HG03521 (cell line): ENCODE data around the gene PAGR1.
"Not testable (repeated sequence)": the region's sequence is repeated elsewhere in the genome, so short reads cannot be mapped to it uniquely, and the experiment has no call there.

Experiments used
- ATAC-seq: cut with Tn5 transposase; IDR thresholded peaks from one replicate; pipeline ENCODE4 v1.9.1; 2021; ENCODE audit warnings: mild to moderate bottlenecking, moderate library complexity; ENCODE audit not compliant: unreplicated experiment

Gene PAGR1

DNA sequence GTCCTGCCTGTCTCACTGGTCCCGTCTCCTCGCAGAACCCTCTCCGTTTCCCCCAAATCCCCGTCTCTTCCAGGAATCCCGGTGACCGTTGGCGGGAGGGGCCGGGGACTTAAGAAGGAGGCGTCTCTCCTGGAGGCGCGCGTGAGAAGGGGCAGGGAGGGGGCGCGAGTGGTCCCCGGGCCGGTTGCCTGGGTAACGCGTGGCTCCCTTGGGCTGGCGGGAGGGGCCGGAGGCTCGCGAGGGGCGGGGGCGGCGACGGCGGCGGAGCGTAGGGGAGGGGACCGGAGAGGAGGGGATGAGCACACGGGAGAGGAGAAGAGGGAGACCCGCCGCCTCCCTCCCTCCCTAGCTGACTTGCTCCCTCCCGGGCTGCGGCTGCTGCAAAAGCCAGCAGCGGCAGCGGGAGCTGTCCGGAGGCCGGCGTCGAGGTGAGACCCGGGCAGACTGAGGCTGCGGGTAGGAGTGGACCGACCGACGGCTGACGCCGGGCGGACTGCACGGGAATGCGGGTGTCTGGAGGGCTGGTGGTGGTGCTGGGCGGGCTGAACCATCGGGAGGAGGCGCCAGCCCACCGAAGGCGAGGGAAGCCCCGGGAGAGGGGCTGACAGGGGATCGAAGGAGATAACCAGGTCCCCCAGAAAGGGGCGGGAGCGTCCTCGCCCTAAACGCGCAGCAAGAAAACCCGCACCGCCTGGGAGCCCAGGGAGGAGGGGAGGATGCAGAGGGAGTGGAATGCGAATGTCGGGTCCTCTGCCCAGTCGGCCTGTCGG lies 3.9 kb upstream of the PAGR1 start, which contains the start of gene PRRT2:
TSS of gene PRRT2 (plus strand) at position 298 of the 770 bp plus-strand sequence. CDS start 862 bp downstream, outside the sequence.
- ATAC-seq, result no peak

DNA sequence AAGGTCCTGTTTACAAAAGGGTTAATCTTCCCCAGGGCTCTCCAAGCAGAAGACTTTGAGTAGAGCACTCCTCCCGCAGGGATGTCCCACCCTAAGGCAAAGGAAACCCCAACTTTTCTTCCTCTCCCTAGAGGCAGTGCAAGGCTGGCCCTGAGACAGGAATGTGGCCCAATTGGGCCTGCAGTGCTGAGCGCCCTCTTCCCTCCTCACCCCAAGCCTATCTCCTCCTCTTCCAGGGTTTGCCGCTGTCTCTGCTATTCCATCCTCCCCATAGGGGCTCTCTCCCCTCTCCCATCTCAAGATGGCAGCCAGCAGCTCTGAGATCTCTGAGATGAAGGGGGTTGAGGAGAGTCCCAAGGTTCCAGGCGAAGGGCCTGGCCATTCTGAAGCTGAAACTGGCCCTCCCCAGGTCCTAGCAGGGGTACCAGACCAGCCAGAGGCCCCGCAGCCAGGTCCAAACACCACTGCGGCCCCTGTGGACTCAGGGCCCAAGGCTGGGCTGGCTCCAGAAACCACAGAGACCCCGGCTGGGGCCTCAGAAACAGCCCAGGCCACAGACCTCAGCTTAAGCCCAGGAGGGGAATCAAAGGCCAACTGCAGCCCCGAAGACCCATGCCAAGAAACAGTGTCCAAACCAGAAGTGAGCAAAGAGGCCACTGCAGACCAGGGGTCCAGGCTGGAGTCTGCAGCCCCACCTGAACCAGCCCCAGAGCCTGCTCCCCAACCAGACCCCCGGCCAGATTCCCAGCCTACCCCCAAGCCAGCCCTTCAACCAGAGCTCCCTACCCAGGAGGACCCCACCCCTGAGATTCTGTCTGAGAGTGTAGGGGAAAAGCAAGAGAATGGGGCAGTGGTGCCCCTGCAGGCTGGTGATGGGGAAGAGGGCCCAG lies 3.0 kb upstream of the PAGR1 start:
- ATAC-seq, result no peak

DNA sequence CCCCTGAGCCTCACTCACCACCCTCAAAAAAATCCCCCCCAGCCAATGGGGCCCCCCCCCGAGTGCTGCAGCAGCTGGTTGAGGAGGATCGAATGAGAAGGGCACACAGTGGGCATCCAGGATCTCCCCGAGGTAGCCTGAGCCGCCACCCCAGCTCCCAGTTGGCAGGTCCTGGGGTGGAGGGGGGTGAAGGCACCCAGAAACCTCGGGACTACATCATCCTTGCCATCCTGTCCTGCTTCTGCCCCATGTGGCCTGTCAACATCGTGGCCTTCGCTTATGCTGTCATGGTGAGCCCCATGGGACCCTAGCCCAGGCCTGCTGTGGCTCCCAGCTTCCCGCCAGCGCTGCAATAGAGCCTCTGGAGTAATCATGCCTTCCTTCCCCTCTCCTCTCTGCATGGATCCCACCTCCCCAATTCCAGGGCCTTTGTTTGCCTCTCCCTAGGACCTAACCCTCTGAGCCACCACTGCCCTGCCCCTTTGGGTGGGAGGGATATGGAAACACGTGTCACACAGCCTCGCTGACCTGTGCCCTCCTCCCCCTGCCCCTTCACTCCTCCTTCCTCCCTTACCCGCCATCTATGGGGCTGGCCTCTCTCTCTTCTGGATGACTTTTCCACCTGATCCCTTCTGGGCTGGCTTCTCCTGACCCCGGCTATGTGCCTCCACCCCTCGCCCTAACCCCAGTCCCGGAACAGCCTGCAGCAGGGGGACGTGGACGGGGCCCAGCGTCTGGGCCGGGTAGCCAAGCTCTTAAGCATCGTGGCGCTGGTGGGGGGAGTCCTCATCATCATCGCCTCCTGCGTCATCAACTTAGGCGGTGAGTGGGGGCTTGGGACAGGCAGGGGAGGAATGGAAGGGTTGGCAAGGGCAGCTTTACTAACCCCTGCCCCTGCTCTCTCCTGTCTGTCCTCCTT lies 2.0 kb upstream of the PAGR1 start:
- ATAC-seq, result no peak

DNA sequence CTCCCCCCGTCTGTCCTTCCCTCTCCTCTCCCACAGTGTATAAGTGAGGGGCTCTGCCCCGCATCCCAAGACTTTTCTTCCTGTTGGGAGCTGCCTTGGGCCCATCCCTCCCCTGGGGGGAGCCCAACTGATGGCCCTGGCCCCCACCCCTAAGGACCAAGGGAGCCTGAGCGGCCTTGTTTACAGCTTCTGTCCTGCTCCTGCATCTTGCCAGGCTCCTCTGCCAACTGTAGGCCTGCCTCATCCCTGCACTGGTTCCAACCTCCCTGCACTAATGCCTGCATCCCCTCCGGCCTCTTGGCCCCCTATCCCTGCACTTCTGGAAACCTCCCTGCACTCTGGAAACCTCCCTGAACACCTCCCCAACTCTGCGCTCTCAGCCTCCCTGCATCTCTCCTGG lies 1.4 kb upstream of the PAGR1 start:
- ATAC-seq, result no peak

DNA sequence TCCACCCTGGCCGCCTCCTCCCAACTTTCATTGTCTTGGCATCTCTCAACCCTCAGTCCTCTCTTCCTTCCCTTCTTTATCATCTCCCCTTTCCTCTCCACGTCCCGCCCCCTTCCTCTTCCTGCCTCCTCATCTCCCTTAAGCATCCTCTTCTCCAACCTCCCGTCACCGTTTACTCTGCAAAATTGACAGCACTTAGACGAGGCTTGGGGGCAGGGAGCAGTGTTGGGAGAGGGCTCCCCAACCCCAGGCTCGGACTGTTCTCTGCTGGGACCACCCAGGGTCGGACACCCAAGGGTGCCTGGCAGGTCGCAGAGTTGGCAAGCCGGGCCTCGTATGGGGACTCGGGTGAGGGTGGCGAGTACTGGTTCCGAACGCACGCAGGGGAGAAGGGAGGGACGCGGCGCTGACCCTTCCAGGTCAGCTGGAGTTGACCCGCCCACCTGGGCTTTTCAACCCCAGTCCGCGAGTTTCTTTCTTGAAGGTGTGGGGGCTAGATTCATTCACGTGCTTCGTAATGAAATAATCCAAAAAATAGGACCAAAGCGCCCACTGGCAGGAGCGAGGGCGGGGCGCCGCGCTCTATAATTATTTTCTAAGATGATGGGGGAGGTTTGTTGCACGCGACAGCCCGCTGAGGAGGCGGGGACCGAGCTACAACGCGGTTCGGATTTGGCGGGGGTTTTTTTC lies 775 bp upstream of the PAGR1 start:
- no peak for ATAC-seq

DNA sequence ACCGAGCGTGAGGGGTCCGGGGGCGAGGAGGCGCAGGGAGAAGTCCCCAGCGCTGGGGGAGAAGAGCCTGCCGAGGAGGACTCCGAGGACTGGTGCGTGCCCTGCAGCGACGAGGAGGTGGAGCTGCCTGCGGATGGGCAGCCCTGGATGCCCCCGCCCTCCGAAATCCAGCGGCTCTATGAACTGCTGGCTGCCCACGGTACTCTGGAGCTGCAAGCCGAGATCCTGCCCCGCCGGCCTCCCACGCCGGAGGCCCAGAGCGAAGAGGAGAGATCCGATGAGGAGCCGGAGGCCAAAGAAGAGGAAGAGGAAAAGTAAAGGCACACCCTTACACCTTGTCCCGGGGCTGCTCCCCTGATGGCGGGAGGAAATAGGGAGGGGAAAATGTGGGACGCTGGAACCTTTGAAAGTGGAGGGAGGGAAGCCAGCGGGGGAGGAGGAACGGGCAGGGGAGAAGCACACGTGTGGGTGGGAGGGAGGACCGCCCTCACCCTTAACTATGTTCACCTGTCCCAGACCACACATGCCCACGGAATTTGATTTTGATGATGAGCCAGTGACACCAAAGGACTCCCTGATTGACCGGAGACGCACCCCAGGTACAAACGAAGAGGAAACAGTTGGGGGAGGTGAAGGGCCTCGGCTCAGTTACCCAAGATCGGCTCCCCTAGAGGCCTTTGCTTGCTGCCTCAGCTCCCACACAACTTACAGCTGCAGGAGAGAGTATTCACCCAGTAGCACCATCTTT lies 916 bp downstream of the PAGR1 start:
- peak; percentile 12 for ATAC-seq

DNA sequence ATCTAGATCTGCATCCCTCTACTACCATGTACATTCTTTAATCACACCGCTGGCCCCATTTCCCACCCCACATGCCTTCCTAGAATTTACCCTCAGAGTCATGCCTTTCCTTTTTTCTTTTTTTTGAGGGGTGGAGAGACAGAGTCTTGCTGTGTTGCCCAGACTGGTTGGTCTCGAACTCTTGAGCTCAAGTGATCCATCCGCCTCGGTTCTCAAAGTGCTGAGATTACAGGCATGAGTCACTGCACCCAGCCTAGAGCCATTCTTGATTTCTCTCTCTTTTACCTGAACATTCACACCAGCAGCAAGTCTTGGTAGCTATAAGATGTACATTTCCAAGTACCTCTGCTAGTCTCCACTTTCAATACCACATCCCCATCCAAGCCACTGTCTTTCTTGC lies 2.1 kb downstream of the PAGR1 start:
- ATAC-seq, result no peak

DNA sequence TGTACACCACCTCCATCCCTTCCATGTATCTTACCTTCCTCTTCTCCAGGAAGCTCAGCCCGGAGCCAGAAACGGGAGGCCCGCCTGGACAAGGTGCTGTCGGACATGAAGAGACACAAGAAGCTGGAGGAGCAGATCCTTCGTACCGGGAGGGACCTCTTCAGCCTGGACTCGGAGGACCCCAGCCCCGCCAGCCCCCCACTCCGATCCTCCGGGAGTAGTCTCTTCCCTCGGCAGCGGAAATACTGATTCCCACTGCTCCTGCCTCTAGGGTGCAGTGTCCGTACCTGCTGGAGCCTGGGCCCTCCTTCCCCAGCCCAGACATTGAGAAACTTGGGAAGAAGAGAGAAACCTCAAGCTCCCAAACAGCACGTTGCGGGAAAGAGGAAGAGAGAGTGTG lies 3.6 kb downstream of the PAGR1 start:
- ATAC-seq, result no peak

DNA sequence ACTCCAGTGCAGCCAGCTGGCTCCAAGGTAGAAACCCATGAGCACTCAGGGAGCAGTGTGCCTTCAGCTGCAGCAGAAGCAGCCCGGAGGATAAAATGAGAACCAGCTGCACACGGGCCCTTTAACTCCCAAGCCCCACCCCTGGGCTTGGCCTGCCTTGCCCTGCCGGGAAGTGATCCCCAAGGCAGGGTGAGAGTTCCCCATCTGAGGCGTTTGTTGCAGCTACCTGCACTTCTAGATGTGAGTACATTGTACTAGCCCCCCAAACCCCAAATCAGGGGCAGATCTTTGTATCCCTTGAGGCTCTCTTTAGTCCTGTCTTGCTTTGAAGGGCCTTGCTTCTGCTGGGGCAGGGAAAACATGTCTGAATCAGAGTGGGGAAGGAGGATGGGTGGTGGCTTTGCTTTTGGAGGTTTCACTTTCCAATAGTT lies 4.3 kb downstream of the PAGR1 start, which contains the start of gene MVP:
TSS of gene MVP (plus strand) at position 192 of the 431 bp plus-strand sequence. CDS start 10,088 bp downstream, outside the sequence.
- no peak for ATAC-seq

DNA sequence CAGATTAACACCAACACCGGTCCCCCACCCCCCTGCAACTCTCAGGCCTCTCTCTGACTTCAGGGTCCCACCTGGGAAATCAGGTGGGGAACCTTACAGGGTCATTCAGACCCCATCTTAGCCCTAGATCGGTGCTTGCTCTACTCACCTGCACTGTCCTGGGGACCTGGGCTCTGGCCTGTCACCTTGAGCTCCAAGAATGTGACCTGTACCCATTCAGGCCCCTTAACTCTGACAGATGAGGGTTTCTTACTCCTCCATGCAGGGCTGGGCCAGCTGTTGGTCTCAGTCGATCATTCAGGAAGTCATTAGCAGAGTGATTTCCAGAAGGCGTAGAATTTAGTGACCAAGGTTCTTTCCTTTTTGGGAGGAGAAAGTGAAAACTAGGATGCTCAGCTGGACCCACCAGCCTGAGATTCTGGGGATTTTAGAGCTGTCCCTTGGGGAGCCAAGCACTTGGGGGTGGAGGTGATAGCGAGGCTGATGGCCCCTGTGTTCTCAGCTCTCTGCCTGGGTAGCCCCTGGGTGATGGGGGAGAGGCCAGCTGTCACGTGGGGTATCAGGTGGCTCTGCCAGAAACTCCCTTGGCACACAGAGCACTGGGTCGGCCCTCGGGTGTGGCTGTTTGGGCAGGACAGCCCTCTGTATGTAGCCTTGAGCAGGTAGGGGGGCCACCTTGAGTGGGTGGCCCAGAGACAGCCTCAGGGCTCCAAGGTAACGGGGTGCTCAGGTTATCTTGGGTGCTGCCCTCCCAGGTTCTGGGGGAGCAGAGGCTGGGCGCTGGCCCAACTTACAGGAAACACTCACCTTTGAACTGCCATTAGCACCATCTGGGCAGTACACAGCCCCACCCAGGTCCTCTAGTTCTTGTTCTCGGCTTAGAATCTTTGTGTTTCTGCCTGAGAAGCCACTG lies 5.0 kb downstream of the PAGR1 start:
- ATAC-seq, result no peak

DNA sequence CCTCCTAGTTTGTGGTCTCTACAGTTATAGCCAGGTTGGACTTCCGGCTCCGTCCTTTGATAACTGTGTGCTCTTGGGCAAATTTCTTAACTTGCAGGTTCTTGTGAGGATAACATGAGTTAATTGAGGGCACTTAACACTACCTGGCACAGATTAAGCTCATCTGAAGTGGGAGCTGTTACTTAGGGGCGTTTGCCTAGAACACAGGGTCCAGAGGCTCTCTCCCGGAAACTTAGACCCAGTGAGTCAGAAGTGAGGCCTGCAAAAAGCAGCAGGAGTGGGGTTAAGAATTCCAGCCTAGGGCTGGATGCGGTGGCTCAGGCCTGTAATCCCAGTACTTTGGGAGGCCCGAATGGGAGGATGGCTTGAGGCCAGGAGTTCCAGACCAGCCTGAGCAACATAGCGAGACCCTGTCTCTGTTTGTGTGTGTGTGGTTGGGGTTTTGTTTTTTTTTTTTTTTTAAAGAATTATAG lies 5.7 kb downstream of the PAGR1 start:
- ATAC-seq, result no peak

DNA sequence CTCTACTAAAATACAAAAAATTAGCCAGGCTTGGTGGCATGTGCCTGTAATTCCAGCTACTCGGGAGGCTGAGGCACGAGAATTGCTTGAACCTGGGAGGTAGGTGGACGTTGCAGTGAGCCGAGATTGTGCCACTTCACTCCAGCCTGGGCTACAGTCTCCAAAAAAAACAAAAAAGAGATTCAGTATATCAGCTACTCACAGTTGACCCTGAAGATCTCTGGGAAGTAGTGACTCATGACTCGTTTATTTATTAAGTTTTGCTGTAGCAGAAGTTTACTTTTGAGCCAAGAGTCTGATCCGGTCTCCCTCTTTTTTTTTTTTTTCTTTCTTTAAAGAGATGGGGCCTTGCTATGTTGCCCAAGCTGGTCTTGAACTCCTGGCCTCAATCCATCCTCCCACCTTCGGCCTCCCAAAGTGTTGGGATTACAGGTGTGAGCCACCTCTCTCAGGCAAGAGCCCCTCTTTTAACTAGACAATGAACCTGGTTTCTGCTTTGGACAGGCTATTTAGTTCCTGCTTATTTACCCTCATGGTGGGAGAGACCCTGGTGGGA lies 8.7 kb downstream of the PAGR1 start:
- ATAC-seq, result no peak

DNA sequence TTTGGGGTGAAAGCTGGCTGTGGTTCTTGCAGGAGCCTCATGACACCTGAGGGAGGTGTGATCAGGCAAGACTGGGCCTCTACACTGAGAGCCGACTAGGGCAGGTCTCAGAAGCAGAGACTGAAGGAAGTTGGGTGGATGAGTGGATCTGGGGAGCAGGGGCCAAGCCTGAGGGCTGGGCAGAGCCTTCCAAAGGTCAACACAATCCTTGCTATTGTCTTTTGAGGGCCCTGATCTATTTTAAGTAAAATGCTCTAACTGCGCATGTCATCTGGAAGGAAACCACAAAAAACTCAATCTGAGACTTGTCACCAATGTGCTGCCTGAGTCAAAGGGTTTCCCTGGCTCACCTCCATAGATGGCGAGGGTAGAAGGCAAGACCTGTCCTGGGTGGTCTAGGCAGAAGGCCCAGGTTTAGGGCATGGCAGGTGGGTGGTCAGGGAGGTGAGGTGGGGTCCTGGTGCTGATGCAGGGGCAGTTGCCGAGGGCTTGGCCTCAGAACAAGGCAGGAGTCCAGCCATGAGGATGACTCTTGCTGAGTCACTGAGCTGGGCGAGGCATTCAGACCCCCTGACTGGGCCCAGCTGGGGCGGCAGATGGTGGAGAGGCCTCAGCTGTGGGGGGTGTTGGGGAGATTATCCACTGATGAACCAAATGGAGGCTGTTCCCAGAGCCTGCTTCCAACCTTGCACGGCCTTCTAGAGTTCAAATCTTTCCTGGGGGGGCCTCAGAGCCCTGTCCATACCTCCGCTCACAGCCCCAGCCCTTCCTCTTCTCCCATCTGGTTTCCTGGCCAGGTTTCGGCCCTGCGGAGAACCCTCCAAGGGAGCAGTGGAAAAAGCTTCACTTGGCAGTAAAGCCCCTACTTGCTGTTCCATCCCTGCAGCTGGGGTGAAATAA lies 9.4 kb downstream of the PAGR1 start:
- ATAC-seq, result no peak

DNA sequence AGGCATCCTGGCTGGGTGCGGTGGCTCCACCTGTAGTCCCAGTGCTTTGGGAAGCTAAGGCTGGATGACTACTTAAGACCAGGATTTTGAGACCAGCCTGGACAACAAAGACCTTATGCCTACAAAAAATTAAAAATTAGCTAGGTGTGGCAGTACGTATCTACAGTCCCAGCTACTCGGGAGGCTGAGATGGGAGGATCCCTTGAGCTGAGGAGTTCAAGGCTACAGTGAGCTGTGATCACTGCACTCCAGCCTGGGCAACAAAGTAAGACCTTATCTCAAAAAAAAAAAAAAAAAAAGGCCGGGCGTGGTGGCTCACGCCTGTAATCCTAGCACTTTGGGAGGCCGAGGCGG lies 10.4 kb downstream of the PAGR1 start:
- ATAC-seq, result no peak

DNA sequence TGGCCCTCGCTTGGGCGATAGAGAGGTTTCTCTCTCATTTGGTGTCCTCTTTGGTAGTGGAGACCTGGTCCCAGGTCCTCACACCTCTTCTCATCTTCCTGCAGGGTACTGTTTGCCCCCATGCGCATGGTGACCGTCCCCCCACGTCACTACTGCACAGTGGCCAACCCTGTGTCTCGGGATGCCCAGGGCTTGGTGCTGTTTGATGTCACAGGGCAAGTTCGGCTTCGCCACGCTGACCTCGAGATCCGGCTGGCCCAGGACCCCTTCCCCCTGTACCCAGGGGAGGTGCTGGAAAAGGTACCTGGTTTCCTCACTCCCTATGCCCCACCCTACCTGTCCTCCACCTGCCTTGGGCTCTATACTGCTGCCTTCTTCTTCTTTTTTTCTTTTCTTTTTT lies 14.8 kb downstream of the PAGR1 start:
- no peak for ATAC-seq

DNA sequence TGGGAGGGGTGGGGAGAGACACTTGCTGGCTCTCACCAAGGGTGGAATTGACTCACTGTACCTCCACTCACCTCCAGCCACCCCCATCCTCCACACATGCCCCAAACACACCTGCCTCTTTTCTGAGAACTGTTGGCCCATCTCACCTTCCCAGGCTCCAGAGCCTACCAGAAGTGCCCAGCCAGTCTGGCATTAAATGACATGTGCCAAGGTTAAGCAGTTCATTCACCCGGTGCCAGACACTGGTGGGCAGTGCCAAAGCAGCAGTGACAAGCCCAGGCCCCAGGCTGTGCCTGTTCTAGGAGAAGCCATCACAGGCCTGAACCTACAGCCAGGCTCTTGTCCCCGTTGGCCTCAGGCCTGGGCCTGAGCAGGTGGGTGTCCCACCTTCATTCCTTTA lies 15.5 kb downstream of the PAGR1 start:
- ATAC-seq, result no peak

DNA sequence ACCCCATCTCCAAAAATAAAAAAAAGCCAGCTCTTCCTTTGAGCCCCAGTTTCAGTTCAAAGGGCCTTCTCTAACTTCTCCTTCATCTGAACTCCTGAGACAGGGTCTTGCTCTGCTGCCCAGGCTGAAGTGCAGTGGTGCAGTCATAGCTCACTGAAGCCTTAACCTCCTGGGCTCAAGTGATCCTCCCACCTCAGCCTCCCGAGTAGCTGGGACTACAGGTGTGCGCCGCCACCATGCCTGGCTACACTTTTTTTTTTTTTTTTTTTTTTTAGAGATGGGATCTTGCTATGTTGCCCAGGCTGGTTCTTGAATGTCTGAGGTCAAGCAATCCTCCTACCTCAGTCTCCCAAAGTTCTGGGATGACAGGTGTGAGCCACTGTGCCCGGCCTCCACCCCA lies 17.3 kb downstream of the PAGR1 start:
- ATAC-seq, result not testable (repeated sequence)
